Posterior vena cava (tissue), 2 donors: ENCODE results near the gene DGKK. TPM values are rescaled to one million over a fixed set of nuclear protein-coding genes. Genes with fewer than 3 reads are reported as not detected.
A peak's percentile ranks its signal among the peaks of the same experiment; 100 is the strongest.

Experiments used
- DNase-seq: peaks from one replicate; pipeline ENCODE4 v3.0.0-alpha.2; 2020; ENCODE audit warnings: low spot score
- intact Hi-C, 2 donors: fragments of 100-400 bp; cut with DNase I; formaldehyde crosslinking; loops; one replicate each; pipeline versions ENCODE4 v1.14.1 to v1.14.2; 2022 to 2023
- long read RNA-seq, 2 donors: library from polyadenylated mRNA; unstranded; transcript quantifications; one replicate each; pipeline ENCODE4 v2.0.0, GENCODE V29; 2020 to 2021
- total RNA-seq, 2 donors: library from RNA; stranded (reverse); fragmentation: NEBNext Ultra II Directional; extraction: Animal tissue kit (Norgen Biotek cat#: 25700); gene quantifications; one replicate each; pipeline ENCODE4 v1.2.1, GENCODE V29; 2021
- donor health status: DM: yes; HTN: yes; CAD: no.
- donor health status: DM: yes; HTN: yes; CAD: no.

DGKK gene
- total RNA-seq: not detected
- long read RNA-seq, donor 1: 0 reads
- long read RNA-seq, donor 2: 0 reads

GRCh38 chrX:50470103-50471031 is at the start of gene DGKK:
DGKK (minus strand) TSS chrX:50470825; CDS start chrX:50470678, 147 bp downstream.
- DNase-seq: peak; percentile 79
- intact Hi-C loops: no loop called here

GRCh38 chrX:50514811-50515210 is 44.2 kb upstream of the DGKK start:
- intact Hi-C loops: no loop called here
- DNase-seq: no peak

GRCh38 chrX:50497114-50497513 is 26.5 kb upstream of the DGKK start:
- no peak for DNase-seq
- intact Hi-C loops: no loop called here

GRCh38 chrX:50495616-50496015 is 25.0 kb upstream of the DGKK start:
- DNase-seq: no peak
- intact Hi-C loops: no loop called here

GRCh38 chrX:50492720-50493119 is 22.1 kb upstream of the DGKK start:
- DNase-seq: no peak
- intact Hi-C loops: no loop called here

- no peak for DNase-seq
- intact Hi-C loops: no loop called here
These were observed 14.0 kb upstream of the DGKK start for GRCh38 chrX:50484662-50485061.

- no peak for DNase-seq
- intact Hi-C loops: no loop called here
These were observed 12.7 kb upstream of the DGKK start for GRCh38 chrX:50483283-50483682.

GRCh38 chrX:50475208-50475607 is 4.6 kb upstream of the DGKK start:
- DNase-seq: no peak
- intact Hi-C loops: no loop called here

GRCh38 chrX:50471390-50471789 is 765 bp upstream of the DGKK start:
- no peak for DNase-seq
- intact Hi-C loops: no loop called here

- DNase-seq: no peak
- intact Hi-C loops: no loop called here
These were observed 1.4 kb downstream of the DGKK start for GRCh38 chrX:50469206-50469605.

- intact Hi-C loops: no loop called here
- no peak for DNase-seq
These were observed 11.0 kb downstream of the DGKK start for GRCh38 chrX:50459615-50460014.

GRCh38 chrX:50458483-50458882 is 12.1 kb downstream of the DGKK start:
- no peak for DNase-seq
- intact Hi-C loops: no loop called here

- intact Hi-C loops: no loop called here
- DNase-seq: no peak
These were observed 13.7 kb downstream of the DGKK start for GRCh38 chrX:50456712-50457484.

- DNase-seq: no peak
- intact Hi-C loops: no loop called here
These were observed 17.8 kb downstream of the DGKK start for GRCh38 chrX:50452782-50453181.

GRCh38 chrX:50450324-50450723 is 20.3 kb downstream of the DGKK start:
- no peak for DNase-seq

GRCh38 chrX:50448565-50448964 is 22.1 kb downstream of the DGKK start:
- DNase-seq: no peak
- intact Hi-C loops: no loop called here

More at GRCh38 chrX:50450324-50450723, 20.3 kb downstream of the DGKK start:
- intact Hi-C loops: no loop called here

- intact Hi-C loops: no loop called here
- DNase-seq: no peak
These were observed 23.1 kb downstream of the DGKK start for GRCh38 chrX:50447535-50447934.

GRCh38 chrX:50442426-50443116 is 28.1 kb downstream of the DGKK start:
- intact Hi-C loops: no loop called here
- no peak for DNase-seq

- intact Hi-C loops: no loop called here
These were observed 33.8 kb downstream of the DGKK start for GRCh38 chrX:50436797-50437196.

GRCh38 chrX:50432829-50433289 is 37.8 kb downstream of the DGKK start:
- DNase-seq: no peak
- intact Hi-C loops: no loop called here

More at GRCh38 chrX:50436797-50437196, 33.8 kb downstream of the DGKK start:
- DNase-seq: no peak
